HEK293 (cell line): ENCODE results near the gene TOP2A.

Source experiments
- ATF2 ChIP-seq: fragments of 450-650 bp; formaldehyde crosslinking; IDR thresholded peaks from 2 replicates; pipeline ENCODE4 v1.5.1; 2016; ENCODE audit warnings: missing biosample characterization, missing genetic modification characterization, low read depth
- CTCF ChIP-seq: fragments of 450-650 bp; formaldehyde crosslinking; IDR thresholded peaks from 2 replicates; pipeline ENCODE4 v1.5.1; 2016; ENCODE audit warnings: missing biosample characterization, missing genetic modification characterization
- MEIS1 ChIP-seq: sonication (generic); formaldehyde crosslinking; IDR thresholded peaks from 2 replicates; pipeline ENCODE4 v1.8.1; 2022; ENCODE audit warnings: missing genetic modification reagents, mild to moderate bottlenecking, borderline replicate concordance
- ZBTB26 ChIP-seq: fragments of 450-650 bp; formaldehyde crosslinking; optimal IDR thresholded peaks from 2 replicates; pipeline ENCODE3; 2016; ENCODE audit warnings: missing biosample characterization, mild to moderate bottlenecking, missing genetic modification characterization
- ZBTB49 ChIP-seq: fragments of 450-650 bp; formaldehyde crosslinking; IDR thresholded peaks from 2 replicates; pipeline ENCODE4 v1.5.1; 2016; ENCODE audit warnings: missing biosample characterization, missing genetic modification characterization, low read depth
- ZNF280D ChIP-seq: fragments of 450-650 bp; formaldehyde crosslinking; IDR thresholded peaks from 2 replicates; pipeline ENCODE4 v1.5.1; 2016; ENCODE audit warnings: missing biosample characterization, missing genetic modification characterization
- ZSCAN16 ChIP-seq: fragments of 450-650 bp; formaldehyde crosslinking; IDR thresholded peaks from 2 replicates; pipeline ENCODE4 v1.5.1; 2016; ENCODE audit warnings: missing biosample characterization, missing genetic modification characterization

GRCh38 chr17:40417258-40417608 lies 463 bp downstream of the TOP2A start:
- TF ChIP-seq ZBTB49 (tag by site-specific recombination) (no peak), ZSCAN16 (tag by site-specific recombination) (no peak), CTCF (peak; percentile 44; the same call in 1 of the 2 replicates), ATF2 (tag by site-specific recombination) (no peak), MEIS1 (CRISPR knock-in tag) (no peak), ZNF280D (tag by site-specific recombination) (no peak), ZBTB26 (no peak)
